Stimulated activated CD8-positive, alpha-beta memory T cell treated with anti-CD3 and anti-CD28 coated beads, Interleukin-12 subunit alpha, Interleukin-12 subunit beta, amount 100 ng/mL, for 1 hour (primary cell): ENCODE results near the gene COL6A5.

Experiments
- DNase-seq: peaks from one replicate; pipeline ENCODE4 v3.0.0-alpha.2; 2020; ENCODE audit warnings: low read depth

COL6A5 gene

GRCh38 chr3:130516645-130517512 lies 171.4 kb downstream of the COL6A5 start, which contains the start of gene COL6A6:
Gene COL6A6, plus strand, starts transcription at chr3:130517177. Its CDS starts 43,188 bp downstream, at chr3:130560365.
- no peak for DNase-seq

DNA sequence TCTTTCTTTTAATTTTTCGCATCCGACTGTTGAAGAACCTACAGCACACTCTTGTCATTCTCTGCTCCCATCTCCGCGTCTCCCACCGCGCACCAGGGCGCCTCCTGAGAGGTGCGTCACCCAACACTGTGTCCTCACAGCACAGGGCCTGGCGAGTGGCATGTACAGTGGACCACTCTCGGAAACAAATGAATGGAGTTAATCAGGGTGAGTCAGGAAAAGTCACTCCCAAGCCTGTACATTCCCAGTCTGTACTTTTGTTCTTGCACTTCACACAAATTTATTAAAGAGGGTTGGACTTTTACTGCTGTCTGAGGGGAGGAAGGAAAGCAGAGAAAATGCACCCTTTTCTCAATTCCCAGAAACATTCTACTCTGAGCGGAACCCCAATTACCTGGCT lies 172.1 kb downstream of the COL6A5 start:
- DNase-seq: no peak

- DNase-seq: no peak
These were observed 174.3 kb downstream of the COL6A5 start for GRCh38 chr3:130519754-130520153.

- no peak for DNase-seq
These were observed 176.9 kb downstream of the COL6A5 start for GRCh38 chr3:130522399-130522798.

- no peak for DNase-seq
These were observed 182.0 kb downstream of the COL6A5 start for GRCh38 chr3:130527426-130527825.

DNA sequence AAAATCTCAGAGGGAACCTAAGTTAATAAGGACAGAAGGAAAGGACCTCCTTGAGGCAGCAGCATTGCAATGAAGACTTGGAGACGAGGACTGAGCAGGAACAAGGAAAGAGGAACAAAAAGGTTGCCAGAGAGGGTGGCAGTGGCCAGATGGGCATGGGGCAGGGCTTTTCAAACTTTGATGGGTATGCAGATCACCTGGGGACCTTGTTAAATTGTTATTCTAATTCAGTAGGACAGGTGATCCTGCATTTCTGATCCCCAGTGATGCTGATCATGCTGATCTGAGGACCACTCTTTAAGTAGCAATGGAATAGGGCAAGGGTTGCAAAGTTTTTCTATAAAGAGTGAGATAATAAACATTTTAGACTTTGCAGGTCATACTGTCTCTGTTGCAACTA lies 182.6 kb downstream of the COL6A5 start:
- DNase-seq: no peak

- no peak for DNase-seq
These were observed 184.2 kb downstream of the COL6A5 start for GRCh38 chr3:130529486-130530215.

GRCh38 chr3:130533247-130533646 lies 187.8 kb downstream of the COL6A5 start:
- no peak for DNase-seq
